Caco-2 (cell line): ENCODE data around the gene ITPR1. TPM values are rescaled to one million over a fixed set of nuclear protein-coding genes. Genes with fewer than 3 reads are reported as not detected.

Experiments used
- BruUV-seq: library from RNA; stranded (reverse); fragments of 400-500 nt; replicated peaks from 2 replicates; lab custom pipeline; 2021; lab: Mats Ljungman, UMichigan
- CTCF ChIA-PET: fragments of 300-600 bp; sonication (Branson Sonifier 250); formaldehyde crosslinking; loops from one replicate; lab custom pipeline; 2022; ENCODE audit warnings: antibody characterized with exemption; lab: Charles Lee
- POLR2A ChIA-PET: fragments of 300-600 bp; sonication (Branson Sonifier 250); formaldehyde crosslinking; loops from one replicate; lab custom pipeline; 2022; ENCODE audit warnings: antibody characterized with exemption; lab: Charles Lee
- DNase-seq, 2 experiments: peaks; one replicate each; pipeline versions ENCODE4 v3.0.0 to v3.0.0-alpha.2; 2020 to 2022
- H3K27me3 ChIP-seq: replicated peaks from 2 replicates; pipeline ENCODE4 v1.6.0; 2011; ENCODE audit warnings: low read length; ENCODE audit not compliant: control insufficient read depth, insufficient read depth
- H3K36me3 ChIP-seq: 2 replicates; pipeline ENCODE4 v1.5.1; 2011; ENCODE audit warnings: low read length; ENCODE audit not compliant: control insufficient read depth, insufficient read depth
- H3K4me1 ChIP-seq: fragments of 250-450 bp; sonication (Bioruptor Pico); 2 replicates; pipeline ENCODE4 v1.5.1; 2020; ENCODE audit warnings: mild to moderate bottlenecking
- H3K4me3 ChIP-seq: 2 replicates; pipeline ENCODE4 v1.5.1; 2011; ENCODE audit warnings: low read depth, mild to moderate bottlenecking, control low read depth, low read length
- H3K9me3 ChIP-seq: fragments of 250-450 bp; sonication (Bioruptor Pico); 2 replicates; pipeline ENCODE4 v1.5.1; 2020; ENCODE audit warnings: mild to moderate bottlenecking, moderate library complexity
- H3K27ac Mint-ChIP-seq: one replicate; pipeline ENCODE4 v1.8.0; 2022; ENCODE audit warnings: mixed read lengths; ENCODE audit not compliant: unreplicated experiment
- H3K27me3 Mint-ChIP-seq: one replicate; pipeline ENCODE4 v1.8.0; 2022; ENCODE audit warnings: mixed read lengths; ENCODE audit not compliant: insufficient read depth, unreplicated experiment
- H3K36me3 Mint-ChIP-seq: one replicate; pipeline ENCODE4 v1.8.0; 2022; ENCODE audit warnings: mild to moderate bottlenecking, mixed read lengths; ENCODE audit not compliant: insufficient read depth, unreplicated experiment
- H3K4me1 Mint-ChIP-seq: one replicate; pipeline ENCODE4 v1.8.0; 2022; ENCODE audit warnings: low read depth, mixed read lengths; ENCODE audit not compliant: unreplicated experiment
- H3K4me3 Mint-ChIP-seq: one replicate; pipeline ENCODE4 v1.8.0; 2022; ENCODE audit warnings: mild to moderate bottlenecking, moderate library complexity, mixed read lengths; ENCODE audit not compliant: unreplicated experiment
- H3K9me3 Mint-ChIP-seq: one replicate; pipeline ENCODE4 v1.8.0; 2022; ENCODE audit warnings: mixed read lengths; ENCODE audit not compliant: unreplicated experiment
- CTCF ChIP-seq, 2 experiments: fragments of 200-600 bp in 1 of 2; IDR thresholded peaks; 1 replicate in 1 of 2; 2 replicates in 1 of 2; pipeline versions ENCODE4 v1.5.1 to v1.8.0; 2011 to 2022; ENCODE audit warnings: antibody characterized with exemption in 1 of 2, control low read depth in 1 of 2, inconsistent platforms in 1 of 2, low read depth in 1 of 2, low read length in 1 of 2, mild to moderate bottlenecking in 1 of 2, moderate library complexity in 1 of 2; ENCODE audit not compliant: insufficient read depth in 1 of 2, severe bottlenecking in 1 of 2, unreplicated experiment in 1 of 2
- intact Hi-C: fragments of 100-400 bp; cut with micrococcal nuclease; formaldehyde crosslinking; loops from one replicate; pipeline ENCODE4 v1.10.0; 2022; ENCODE audit not compliant: unreplicated experiment
- total RNA-seq: library from RNA; stranded (reverse); gene quantifications from 2 replicates; pipeline ENCODE4 v1.2.3, GENCODE V29; 2022

Gene ITPR1
- total RNA-seq, 1 experiment from 2014 or later = 10.4 TPM

GRCh38 chr3:4561661-4562060, 68.5 kb downstream of the ITPR1 start:
- ChIA-PET CTCF (interaction anchor here (0.9 kb wide), 1 partner anchor 211 kb away, joined by 3 read pairs; no protein-coding TSS in a partner anchor), POLR2A (no interaction called here)
- Mint-ChIP-seq H3K9me3 (no peaks in the 10 kb centered on the region), H3K27me3 (peaks cover 3% of the 10 kb centered on the region), H3K27ac (no peak overlapping the region), H3K4me1 (no peaks in the 10 kb centered on the region), H3K36me3 (no peaks in the 10 kb centered on the region), H3K4me3 (no peak overlapping the region)
- no peak for DNase-seq
- Histone ChIP-seq H3K36me3 (no peaks in the 10 kb centered on the region), H3K27me3 (no peaks in the 10 kb centered on the region), H3K9me3 (no peaks in the 10 kb centered on the region), H3K4me3 (no peak overlapping the region), H3K4me1 (no peaks in the 10 kb centered on the region)
- intact Hi-C loops = no loop called here
- no peak for TF ChIP-seq CTCF (IDR thresholded peaks at IDR 0.05; ENCODE audit: insufficient read depth in 1 of 2, low read depth in 1 of 2, low read length in 1 of 2, severe bottlenecking in 1 of 2, unreplicated experiment in 1 of 2)
- BruUV-seq = no TSS peak

GRCh38 chr3:4562595-4562994, 69.4 kb downstream of the ITPR1 start:
- Mint-ChIP-seq H3K4me1 (no peaks in the 10 kb centered on the region), H3K27ac (no peak overlapping the region), H3K36me3 (no peaks in the 10 kb centered on the region), H3K27me3 (peaks cover 3% of the 10 kb centered on the region), H3K4me3 (no peak overlapping the region), H3K9me3 (no peaks in the 10 kb centered on the region)
- TF ChIP-seq CTCF (IDR thresholded peaks at IDR 0.05; ENCODE audit: insufficient read depth in 1 of 2, low read depth in 1 of 2, low read length in 1 of 2, severe bottlenecking in 1 of 2, unreplicated experiment in 1 of 2) = no peak
- intact Hi-C loops = no loop called here
- no peak for DNase-seq
- Histone ChIP-seq H3K36me3 (no peaks in the 10 kb centered on the region), H3K4me1 (no peaks in the 10 kb centered on the region), H3K27me3 (no peaks in the 10 kb centered on the region), H3K4me3 (no peak overlapping the region), H3K9me3 (no peaks in the 10 kb centered on the region)
- ChIA-PET CTCF (interaction anchor here (0.6 kb wide), 1 partner anchor 22 kb away, joined by 3 read pairs; no protein-coding TSS in a partner anchor), POLR2A (no interaction called here)
- BruUV-seq = no TSS peak

- H3K4me3 Mint-ChIP-seq = no peak overlapping the region
- H3K27me3 Mint-ChIP-seq = no peaks in the 10 kb centered on the region
- POLR2A ChIA-PET = no interaction called here
- no peak overlapping the region for H3K27ac Mint-ChIP-seq
- no peak for DNase-seq
- H3K9me3 ChIP-seq = no peaks in the 10 kb centered on the region
- TF ChIP-seq CTCF (IDR thresholded peaks at IDR 0.05; ENCODE audit: insufficient read depth in 1 of 2, low read depth in 1 of 2, low read length in 1 of 2, severe bottlenecking in 1 of 2, unreplicated experiment in 1 of 2) = no peak
- no peaks in the 10 kb centered on the region for H3K36me3 Mint-ChIP-seq
- H3K4me3 ChIP-seq = no peak overlapping the region
- H3K27me3 ChIP-seq = no peaks in the 10 kb centered on the region
- H3K36me3 ChIP-seq = no peaks in the 10 kb centered on the region
- CTCF ChIA-PET = no interaction called here
- no peaks in the 10 kb centered on the region for H3K9me3 Mint-ChIP-seq
- H3K4me1 ChIP-seq = no peaks in the 10 kb centered on the region
- H3K4me1 Mint-ChIP-seq = no peaks in the 10 kb centered on the region
- intact Hi-C loops = no loop called here
- BruUV-seq = no TSS peak
Measured at GRCh38 chr3:4564270-4564669, 71.1 kb downstream of the ITPR1 start.
